Muscle layer of colon (tissue), 2 donors: ENCODE results near the gene C22orf15.

ENCODE experiments used
- H3K27ac ChIP-seq: one replicate; pipeline ENCODE4 v1.7.0; 2013; ENCODE audit warnings: low read depth, mild to moderate bottlenecking, low read length, moderate library complexity
- H3K27me3 ChIP-seq, 2 donors: one replicate each; pipeline ENCODE4 v1.7.0; 2013; ENCODE audit warnings: low read length in 2 of 2, mild to moderate bottlenecking in 2 of 2; ENCODE audit not compliant: insufficient read depth in 2 of 2, control insufficient read depth in 1 of 2
- H3K36me3 ChIP-seq: one replicate; pipeline ENCODE4 v1.7.0; 2013; ENCODE audit warnings: mild to moderate bottlenecking, low read length; ENCODE audit not compliant: insufficient read depth
- H3K4me1 ChIP-seq: one replicate; pipeline ENCODE4 v1.7.0; 2013; ENCODE audit warnings: mild to moderate bottlenecking, low read length; ENCODE audit not compliant: insufficient read depth
- H3K4me3 ChIP-seq, 2 donors: one replicate each; pipeline ENCODE4 v1.7.0; 2013; ENCODE audit warnings: low read length in 2 of 2, low read depth in 1 of 2, mild to moderate bottlenecking in 1 of 2, moderate library complexity in 1 of 2
- H3K9ac ChIP-seq: one replicate; pipeline ENCODE4 v1.7.0; 2013; ENCODE audit warnings: low read length
- H3K9me3 ChIP-seq: one replicate; pipeline ENCODE4 v1.7.0; 2013; ENCODE audit warnings: mild to moderate bottlenecking, low read length
- donor health status: abdominal sarcoma.
- donor health status: Adenocarcinoma of cecum.

Gene C22orf15

DNA sequence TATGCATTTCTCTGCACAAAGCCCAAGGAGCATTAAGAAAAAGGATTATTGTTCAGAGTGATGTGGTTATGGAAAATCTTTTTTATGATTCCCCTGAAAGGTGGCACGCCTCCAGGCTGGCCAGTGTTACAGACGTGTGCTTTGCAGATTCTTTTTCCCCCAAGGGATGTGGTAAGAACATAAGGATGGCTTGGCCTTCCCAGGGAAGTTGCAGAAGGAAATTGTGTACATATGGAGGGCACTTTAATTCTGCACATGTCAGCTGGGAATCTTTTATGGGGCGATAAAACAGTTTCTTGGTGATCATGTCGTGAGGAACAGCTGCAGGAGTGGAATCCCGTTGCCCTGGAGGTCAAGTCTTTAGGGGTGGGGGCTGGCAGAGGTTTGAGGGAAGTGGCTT lies 33.7 kb downstream of the C22orf15 start:
- no peak overlapping the region for H3K9ac ChIP-seq
- no peaks in the 10 kb centered on the region for H3K9me3 ChIP-seq
- H3K4me3 ChIP-seq, result no peak overlapping the region
- H3K27me3 ChIP-seq, result no peaks in the 10 kb centered on the region
- H3K27ac ChIP-seq, result no peak overlapping the region
- H3K4me1 ChIP-seq, result peaks cover 8% of the 10 kb centered on the region
- peaks cover 49% of the 10 kb centered on the region for H3K36me3 ChIP-seq

GRCh38 chr22:23800297-23801237 lies 37.8 kb downstream of the C22orf15 start:
- Histone ChIP-seq H3K27me3 (no peaks in the 10 kb centered on the region), H3K9ac (no peak overlapping the region), H3K4me3 (no peak overlapping the region), H3K27ac (no peak overlapping the region), H3K36me3 (peaks cover 63% of the 10 kb centered on the region), H3K4me1 (no peaks in the 10 kb centered on the region), H3K9me3 (no peaks in the 10 kb centered on the region)

GRCh38 chr22:23801238-23801821 lies 38.5 kb downstream of the C22orf15 start:
- H3K36me3 ChIP-seq, result peaks cover 63% of the 10 kb centered on the region
- H3K27ac ChIP-seq, result no peak overlapping the region
- no peak overlapping the region for H3K4me3 ChIP-seq
- no peaks in the 10 kb centered on the region for H3K27me3 ChIP-seq
- no peaks in the 10 kb centered on the region for H3K9me3 ChIP-seq
- H3K4me1 ChIP-seq, result no peaks in the 10 kb centered on the region
- no peak overlapping the region for H3K9ac ChIP-seq

GRCh38 chr22:23801886-23802377 lies 39.1 kb downstream of the C22orf15 start:
- no peaks in the 10 kb centered on the region for H3K27me3 ChIP-seq
- H3K9ac ChIP-seq, result no peak overlapping the region
- H3K36me3 ChIP-seq, result peaks cover 65% of the 10 kb centered on the region
- no peaks in the 10 kb centered on the region for H3K4me1 ChIP-seq
- no peak overlapping the region for H3K27ac ChIP-seq
- H3K4me3 ChIP-seq, result no peak overlapping the region
- no peaks in the 10 kb centered on the region for H3K9me3 ChIP-seq

DNA sequence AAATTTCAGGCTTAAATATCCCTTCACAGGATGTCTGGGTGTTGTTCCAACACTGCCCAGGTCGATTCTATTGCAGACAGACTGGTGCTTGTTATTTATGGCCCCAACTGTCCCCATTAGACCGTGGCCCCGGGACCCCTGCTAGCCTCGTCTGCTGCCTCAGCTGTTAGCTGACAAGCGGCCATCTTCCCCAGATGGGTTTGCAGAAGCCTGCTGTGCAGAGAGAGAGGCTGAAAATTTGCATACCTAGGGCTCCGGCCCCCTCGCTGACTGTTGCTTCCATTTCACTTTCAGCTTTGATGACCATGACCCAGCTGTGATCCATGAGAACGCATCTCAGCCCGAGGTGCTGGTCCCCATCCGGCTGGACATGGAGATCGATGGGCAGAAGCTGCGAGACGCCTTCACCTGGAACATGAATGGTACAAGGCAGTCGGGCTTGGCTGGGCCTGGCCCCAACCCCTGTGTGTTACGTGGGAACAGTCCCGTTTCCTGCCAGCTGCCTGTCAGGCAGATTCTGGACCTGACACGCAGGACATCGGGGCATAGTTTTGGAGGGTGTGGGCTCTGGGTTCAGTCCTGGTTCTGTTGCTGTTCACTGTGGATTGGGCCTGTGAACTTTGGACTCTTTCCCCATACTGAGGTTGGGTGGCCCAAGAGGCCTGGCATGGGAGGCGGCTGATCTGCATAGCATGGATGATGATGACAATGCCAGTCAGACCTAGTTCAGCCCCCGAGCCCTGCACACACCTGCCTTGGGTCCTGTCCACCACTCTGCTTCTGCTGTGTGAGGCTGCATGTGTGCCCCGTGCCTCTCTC lies 40.4 kb downstream of the C22orf15 start:
- Histone ChIP-seq H3K4me1 (no peaks in the 10 kb centered on the region), H3K36me3 (peaks cover 68% of the 10 kb centered on the region), H3K27ac (no peak overlapping the region), H3K27me3 (no peaks in the 10 kb centered on the region), H3K9me3 (no peaks in the 10 kb centered on the region), H3K9ac (no peak overlapping the region), H3K4me3 (no peak overlapping the region)

DNA sequence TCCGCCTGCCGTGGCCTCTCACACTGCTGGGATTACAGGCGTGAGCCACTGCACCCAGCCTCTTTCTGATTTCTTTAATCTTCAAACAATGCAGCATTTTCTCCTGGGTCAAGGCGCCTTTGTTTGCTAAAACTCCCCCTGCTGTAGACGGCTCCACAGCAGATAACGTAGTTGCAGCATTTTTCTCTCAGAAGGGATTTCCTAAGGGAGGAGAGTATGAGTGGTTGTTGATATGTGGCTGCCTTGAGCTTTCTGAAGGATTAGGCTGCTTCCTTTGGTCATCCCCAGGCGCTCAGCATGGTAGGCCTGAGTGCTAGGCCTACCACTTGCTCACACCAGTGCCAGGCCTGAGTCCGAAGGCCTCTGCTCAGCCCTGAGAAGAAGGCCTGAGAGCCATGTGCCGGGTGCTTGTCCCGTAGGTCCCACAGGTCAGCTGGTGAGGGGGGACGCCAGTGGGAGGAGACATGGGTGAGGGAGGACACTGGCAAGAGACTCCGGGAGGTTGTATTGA lies 42.0 kb downstream of the C22orf15 start:
- H3K9me3 ChIP-seq, result no peaks in the 10 kb centered on the region
- H3K4me3 ChIP-seq, result no peak overlapping the region
- no peaks in the 10 kb centered on the region for H3K27me3 ChIP-seq
- H3K4me1 ChIP-seq, result no peaks in the 10 kb centered on the region
- H3K9ac ChIP-seq, result no peak overlapping the region
- no peak overlapping the region for H3K27ac ChIP-seq
- H3K36me3 ChIP-seq, result peaks cover 68% of the 10 kb centered on the region

DNA sequence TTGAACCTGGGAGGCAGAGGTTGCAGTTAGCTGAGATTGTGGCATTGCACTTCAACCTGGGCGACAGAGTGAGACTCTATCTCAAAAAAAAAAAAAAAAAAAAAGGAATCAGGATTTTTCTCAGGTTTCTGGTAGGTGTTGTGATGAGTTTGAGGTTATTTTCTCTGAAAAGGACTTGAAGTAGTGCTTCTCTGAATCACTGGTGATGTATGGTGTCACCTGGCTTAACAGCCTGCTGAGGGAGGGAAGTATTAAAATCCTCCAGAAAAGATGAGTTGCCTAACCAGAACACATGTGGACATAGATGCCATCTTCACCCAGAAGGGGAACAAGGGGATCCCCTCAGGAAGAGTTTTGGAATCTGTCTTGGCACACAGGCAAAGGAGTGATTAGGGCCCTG lies 44.0 kb downstream of the C22orf15 start:
- peaks cover 60% of the 10 kb centered on the region for H3K36me3 ChIP-seq
- H3K9me3 ChIP-seq, result no peaks in the 10 kb centered on the region
- H3K9ac ChIP-seq, result no peak overlapping the region
- H3K4me3 ChIP-seq, result no peak overlapping the region
- H3K27ac ChIP-seq, result no peak overlapping the region
- H3K27me3 ChIP-seq, result no peaks in the 10 kb centered on the region
- no peaks in the 10 kb centered on the region for H3K4me1 ChIP-seq

DNA sequence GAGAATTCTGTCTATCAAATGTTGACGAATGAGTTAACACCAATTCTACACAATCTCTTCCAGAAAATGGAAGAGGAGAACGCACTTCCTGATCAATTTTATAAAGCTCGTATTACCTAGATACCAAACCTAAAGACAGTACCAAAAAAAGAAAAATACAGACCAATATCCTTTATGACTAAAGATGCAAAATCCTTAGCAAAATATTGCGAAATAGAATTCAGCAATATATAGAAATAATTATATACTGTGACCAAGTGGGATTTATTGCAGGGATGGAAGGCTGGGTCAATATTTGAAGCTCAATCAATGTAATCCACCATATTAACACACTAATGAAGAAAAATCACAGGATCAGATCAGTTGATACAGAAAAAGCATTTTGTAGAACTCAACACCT lies 49.6 kb downstream of the C22orf15 start:
- Histone ChIP-seq H3K9ac (no peak overlapping the region), H3K4me1 (no peaks in the 10 kb centered on the region), H3K9me3 (no peaks in the 10 kb centered on the region), H3K36me3 (peaks cover 25% of the 10 kb centered on the region), H3K27me3 (no peaks in the 10 kb centered on the region), H3K27ac (no peak overlapping the region), H3K4me3 (no peak overlapping the region)
